LNCaP clone FGC (cell line): ENCODE measurements around the gene ZNF689.

ENCODE experiments used
- DNase-seq: peaks from one replicate; pipeline ENCODE4 v3.0.0-alpha.2; 2011; ENCODE audit warnings: low read depth
- H3K4me3 ChIP-seq: 2 replicates; pipeline ENCODE4 v1.5.1; 2011; ENCODE audit warnings: mild to moderate bottlenecking, low read depth, low read length, control low read depth
- TF ChIP-seq, protein P1 (sequence below): IDR thresholded peaks from 2 replicates; pipeline ENCODE4 v1.5.1; 2012; ENCODE audit warnings: mild to moderate bottlenecking; ENCODE audit not compliant: control insufficient read depth, insufficient read depth; ENCODE audit errors: extremely low read depth

Gene ZNF689

DNA sequence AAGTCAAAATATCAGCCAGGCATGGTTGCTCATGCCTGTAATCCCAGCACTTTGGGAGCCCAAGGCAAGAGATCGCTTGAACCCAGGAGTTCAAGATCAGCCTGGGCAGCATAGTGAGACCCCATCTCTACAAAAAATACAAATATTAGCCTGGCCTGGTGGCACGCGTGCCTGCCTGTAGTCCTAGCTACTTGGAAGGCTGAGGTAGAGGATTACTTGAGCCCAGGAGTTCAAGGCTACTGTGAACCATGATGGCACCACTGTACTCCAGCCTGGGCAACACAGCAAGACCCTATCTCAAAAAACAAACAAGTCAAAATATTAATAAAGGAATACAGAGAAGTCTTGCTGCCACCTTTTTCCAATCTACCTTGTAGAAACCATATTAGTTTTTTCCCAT is 4.2 kb downstream of the ZNF689 start:
- no peak for DNase-seq
- H3K4me3 ChIP-seq: no peak overlapping the region
- TF ChIP-seq, protein P1, sequence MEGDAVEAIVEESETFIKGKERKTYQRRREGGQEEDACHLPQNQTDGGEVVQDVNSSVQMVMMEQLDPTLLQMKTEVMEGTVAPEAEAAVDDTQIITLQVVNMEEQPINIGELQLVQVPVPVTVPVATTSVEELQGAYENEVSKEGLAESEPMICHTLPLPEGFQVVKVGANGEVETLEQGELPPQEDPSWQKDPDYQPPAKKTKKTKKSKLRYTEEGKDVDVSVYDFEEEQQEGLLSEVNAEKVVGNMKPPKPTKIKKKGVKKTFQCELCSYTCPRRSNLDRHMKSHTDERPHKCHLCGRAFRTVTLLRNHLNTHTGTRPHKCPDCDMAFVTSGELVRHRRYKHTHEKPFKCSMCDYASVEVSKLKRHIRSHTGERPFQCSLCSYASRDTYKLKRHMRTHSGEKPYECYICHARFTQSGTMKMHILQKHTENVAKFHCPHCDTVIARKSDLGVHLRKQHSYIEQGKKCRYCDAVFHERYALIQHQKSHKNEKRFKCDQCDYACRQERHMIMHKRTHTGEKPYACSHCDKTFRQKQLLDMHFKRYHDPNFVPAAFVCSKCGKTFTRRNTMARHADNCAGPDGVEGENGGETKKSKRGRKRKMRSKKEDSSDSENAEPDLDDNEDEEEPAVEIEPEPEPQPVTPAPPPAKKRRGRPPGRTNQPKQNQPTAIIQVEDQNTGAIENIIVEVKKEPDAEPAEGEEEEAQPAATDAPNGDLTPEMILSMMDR: no peak

DNA sequence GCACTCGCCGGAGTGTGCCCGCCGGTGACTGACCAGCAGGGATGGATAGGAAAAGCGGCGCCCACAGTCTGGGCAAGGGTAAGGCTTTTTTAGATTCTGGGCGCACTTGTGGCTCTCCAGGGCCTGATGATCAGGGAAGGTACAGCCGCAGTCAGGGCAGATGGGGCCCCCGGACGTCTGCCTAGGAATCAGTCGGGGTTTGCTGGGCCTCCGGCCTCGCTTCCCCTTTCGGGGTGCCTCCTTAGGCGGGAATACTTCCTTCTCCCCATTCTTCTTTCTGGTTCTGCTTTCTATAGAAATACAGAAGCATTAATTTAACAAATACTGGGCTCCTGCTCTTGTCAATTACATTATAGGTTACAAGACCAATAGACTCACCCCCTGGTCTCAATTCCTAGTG is 5.0 kb downstream of the ZNF689 start:
- H3K4me3 ChIP-seq: no peak overlapping the region
- TF ChIP-seq, protein P1: no peak

DNA sequence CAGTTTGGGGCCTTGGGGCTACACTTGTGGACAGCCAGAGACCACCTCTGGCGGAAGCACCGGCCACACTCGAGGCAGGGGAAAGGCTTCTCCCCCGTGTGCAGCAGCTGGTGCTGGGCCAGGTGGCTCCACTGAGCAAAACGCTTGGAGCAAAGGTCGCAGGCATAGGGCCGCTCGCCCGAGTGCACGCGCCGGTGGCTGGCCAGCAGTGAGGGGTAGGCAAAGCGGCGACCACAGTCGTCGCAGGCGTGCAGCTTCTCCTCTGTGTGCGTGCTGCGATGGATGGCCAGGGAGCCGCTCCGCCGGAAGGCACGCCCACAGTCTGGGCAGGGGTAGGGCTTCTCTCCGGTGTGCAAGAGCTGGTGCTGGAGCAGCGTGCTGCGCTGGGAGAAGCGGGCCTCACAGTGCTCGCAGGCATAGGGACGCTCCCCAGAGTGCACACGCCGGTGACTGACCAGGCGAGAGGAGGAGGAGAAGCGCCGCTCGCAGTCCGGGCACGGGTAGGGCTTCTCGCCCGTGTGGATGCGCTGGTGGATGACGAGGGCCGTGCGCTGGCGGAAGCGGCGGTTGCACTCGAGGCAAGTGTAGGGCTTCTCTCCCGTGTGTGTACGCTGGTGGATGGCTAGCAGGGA is 5.8 kb downstream of the ZNF689 start:
- TF ChIP-seq, protein P1: no peak
- DNase-seq: no peak
- H3K4me3 ChIP-seq: no peak overlapping the region

More for the DNA sequence above, 5.0 kb downstream of the ZNF689 start:
- DNase-seq: no peak

DNA sequence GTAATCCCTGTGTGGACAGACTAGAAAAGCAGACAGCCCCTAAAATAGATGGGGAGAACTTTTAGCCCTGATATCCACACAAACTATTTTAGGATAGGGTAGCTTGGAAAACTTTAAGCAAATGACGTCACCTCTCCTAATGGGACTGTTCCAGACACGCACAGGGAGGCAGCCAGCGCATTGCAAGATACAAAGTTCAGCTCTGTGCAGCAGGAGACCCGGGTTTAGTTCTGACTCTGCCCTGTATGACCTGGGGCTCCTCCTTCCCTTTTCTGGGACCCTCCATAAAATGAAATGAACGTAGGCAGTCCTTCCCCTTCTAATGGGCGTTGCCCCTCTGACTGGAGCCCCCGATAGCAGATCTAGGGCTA is 6.3 kb downstream of the ZNF689 start:
- no peak overlapping the region for H3K4me3 ChIP-seq
- TF ChIP-seq, protein P1: no peak
- no peak for DNase-seq

DNA sequence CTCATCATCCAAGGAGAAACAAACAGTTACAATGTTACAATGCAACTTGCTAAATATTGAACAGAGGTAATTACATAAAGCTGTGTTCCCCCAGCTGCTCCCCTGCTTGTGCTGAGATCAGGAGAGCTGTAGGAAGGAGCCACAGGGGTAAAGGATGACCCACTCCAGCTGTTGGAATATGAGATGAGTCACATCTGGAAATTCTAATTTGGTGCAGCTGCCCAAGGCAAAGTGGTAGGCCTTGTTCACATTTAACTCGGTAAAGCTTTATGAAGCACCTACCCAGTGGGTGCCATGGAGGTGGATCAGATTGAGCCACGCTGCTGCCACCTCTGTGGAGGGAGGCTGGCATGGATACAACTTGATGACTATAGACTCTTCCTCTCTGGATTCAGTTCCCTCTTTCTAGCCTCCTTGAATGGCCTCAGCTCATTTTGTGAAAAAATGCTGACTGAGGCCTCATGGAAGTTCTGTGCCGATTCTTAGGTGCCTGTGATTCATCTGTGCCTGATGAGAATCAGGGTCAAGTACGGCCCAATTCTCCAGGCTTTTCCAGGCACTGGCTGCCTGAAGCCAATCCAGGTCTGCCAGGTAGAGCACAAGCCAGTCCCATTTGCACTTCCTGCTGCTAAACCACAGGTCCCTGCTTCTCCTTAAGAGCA is 7.4 kb downstream of the ZNF689 start:
- TF ChIP-seq, protein P1: no peak
- H3K4me3 ChIP-seq: no peak overlapping the region
- DNase-seq: no peak

DNA sequence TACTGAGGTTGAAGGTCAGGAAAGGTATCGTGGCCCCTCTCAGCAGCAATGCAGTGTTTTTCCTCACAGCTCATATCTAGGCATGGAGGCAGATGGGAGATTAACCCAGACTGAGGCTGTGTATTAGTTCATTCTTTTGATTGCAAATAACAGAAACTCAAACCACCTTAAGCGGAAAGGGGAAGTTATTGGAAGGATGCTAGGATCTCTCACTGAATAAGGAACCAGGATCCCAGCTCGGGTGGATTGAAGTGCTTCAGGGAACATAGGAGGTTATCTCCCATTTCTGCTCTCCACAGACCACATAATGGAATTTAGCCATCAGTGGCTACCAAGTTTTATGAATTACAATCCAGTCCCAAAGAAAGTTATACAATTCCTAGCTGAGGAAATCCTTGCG is 8.2 kb downstream of the ZNF689 start:
- no peak for DNase-seq
- TF ChIP-seq, protein P1: no peak
- H3K4me3 ChIP-seq: no peak overlapping the region

DNA sequence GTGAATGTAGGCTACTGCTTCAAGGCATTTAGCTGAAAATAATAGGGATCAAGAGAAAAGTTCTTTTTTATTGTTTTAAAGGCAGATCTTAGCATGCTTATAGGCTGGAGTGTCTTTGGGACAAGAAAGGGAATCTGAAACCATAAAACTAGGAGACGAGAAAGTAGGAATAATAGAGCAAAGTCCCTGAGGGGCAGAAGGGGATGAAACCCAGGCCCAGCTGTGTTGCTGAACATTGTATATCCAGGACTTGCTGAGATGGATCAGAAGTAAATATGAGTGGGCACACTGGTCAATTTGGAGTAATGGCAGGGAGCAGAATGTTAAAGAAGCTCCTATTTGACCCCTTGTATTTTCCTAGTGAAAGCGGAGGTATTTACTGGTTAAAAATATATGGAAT is 9.3 kb downstream of the ZNF689 start:
- TF ChIP-seq, protein P1: no peak
- no peak overlapping the region for H3K4me3 ChIP-seq

More for the DNA sequence above, 9.3 kb downstream of the ZNF689 start:
- no peak for DNase-seq
